Heart left ventricle (tissue), 16 donors: ENCODE results near the gene ZNF283. TPM values are rescaled to one million over a fixed set of nuclear protein-coding genes. Genes with fewer than 3 reads are reported as not detected.

Experiments used
- ATAC-seq, 4 donors: fragments of 200-7000 bp; cut with Tn5 transposase; one replicate each; pipeline ENCODE4 v1.9.1; 2020 to 2022; ENCODE audit warnings: moderate library complexity in 4 of 4, mild to moderate bottlenecking in 3 of 4, moderate number of reproducible peaks in 1 of 4
- DNase-seq, 5 donors: peaks; one replicate each; pipeline ENCODE4 v3.0.0-alpha.2; 2020
- H3K27ac ChIP-seq, 12 donors: fragments of 200-600 bp; sonication (generic) in 4 of 12; one replicate each; pipeline versions ENCODE4 v1.5.0 to v1.8.0; 2016 to 2022; ENCODE audit warnings: mild to moderate bottlenecking in 2 of 12
- H3K27me3 ChIP-seq, 9 donors: fragments of 200-600 bp; sonication (generic) in 2 of 9; one replicate each; pipeline versions ENCODE4 v1.5.1 to v1.8.0; 2016 to 2022; ENCODE audit warnings: mild to moderate bottlenecking in 3 of 9
- H3K36me3 ChIP-seq, 9 donors: fragments of 200-600 bp; sonication (generic) in 2 of 9; one replicate each; pipeline versions ENCODE4 v1.5.0 to v1.8.0; 2018 to 2022; ENCODE audit warnings: mild to moderate bottlenecking in 2 of 9
- H3K4me1 ChIP-seq, 12 donors: fragments of 200-600 bp; sonication (generic) in 4 of 12; one replicate each; pipeline versions ENCODE4 v1.5.0 to v1.8.0; 2016 to 2022; ENCODE audit warnings: mild to moderate bottlenecking in 3 of 12
- H3K4me3 ChIP-seq, 12 donors: fragments of 200-600 bp; sonication (generic) in 4 of 12; one replicate each; pipeline versions ENCODE4 v1.5.0 to v1.8.0; 2017 to 2022; ENCODE audit warnings: mild to moderate bottlenecking in 9 of 12, moderate library complexity in 4 of 12
- H3K9me3 ChIP-seq, 12 donors: fragments of 200-600 bp; sonication (generic) in 4 of 12; one replicate each; pipeline versions ENCODE4 v1.5.0 to v1.8.0; 2016 to 2022; ENCODE audit warnings: mild to moderate bottlenecking in 1 of 12
- POLR2A ChIP-seq, 2 donors: fragments of 450-650 bp; IDR thresholded peaks; one replicate each; pipeline ENCODE4 v1.6.1; 2017; ENCODE audit warnings: antibody characterized with exemption in 2 of 2, mild to moderate bottlenecking in 2 of 2, moderate library complexity in 2 of 2
- WGBS, 4 donors: extraction: QIAGEN DNeasy Blood & Tissue Kit in 2 of 4; methylation state at CpG; one replicate each; pipeline versions ENCODE4 v1.1.5 to v1.1.7; 2013 to 2018; 5-methylcytosine and 5-hydroxymethylcytosine counted together
- intact Hi-C, 10 donors: fragments of 100-400 bp; cut with DNase I; formaldehyde crosslinking; loops; one replicate each; pipeline versions ENCODE4 v1.11.1 to v1.14.2; 2022
- polyA plus RNA-seq, 2 donors: library from polyadenylated mRNA; stranded (reverse); fragments of 200-250 nt; gene quantifications; one replicate each; pipeline ENCODE4 v1.2.3, GENCODE V29; 2013
- total RNA-seq, 9 donors: library from RNA; depleted of rRNA in 2 of 9; stranded (reverse); fragments of >200 nt in 2 of 9; fragmentation: NEBNext Ultra II Directional in 3 of 9; extraction: Animal tissue kit (Norgen Biotek cat#: 25700) in 3 of 9; gene quantifications; one replicate each; pipeline versions ENCODE4 v1.1.0 to v1.2.4, GENCODE V29; 2016 to 2023
- TF ChIP-seq, protein P1 (sequence below), 12 donors: fragments of 200-600 bp; sonication (generic) in 4 of 12; IDR thresholded peaks; one replicate each; pipeline versions ENCODE4 v1.5.0 to v1.8.0; 2018 to 2022; ENCODE audit warnings: antibody characterized with exemption in 12 of 12, mild to moderate bottlenecking in 5 of 12
- donor health status: ischemic (EF 13 %, LVEDD 7.1; RV severe dilation, severe dysfunction).
- donor health status: healthy with polysubstance abuse.
- donor health status: DM: no; HTN: yes; CAD: no.
- donor health status: DM: no; HTN: no; CAD: no.
- donor health status: ischemic (EF 25% LVEDD 6.9; RV normal size, moderate dysfunction).
- donor health status: ischemic (EF 25% LVEDD 5.7; RV mildly dilated, moderate dysfunction).
- donor health status: healthy.
- donor health status: DM: yes; HTN: yes; CAD: no.
- donor health status: ischemic (EF 35%, LVEDD 5.7; RV mildly dilated, moderate dysfunction).
- donor health status: nonischemic (EF 11% LVEDD 7.7; RV severe dilation, severe dysfunction).
- donor health status: DM: yes; HTN: yes; CAD: no.
- donor health status: PGD.
- donor health status: ischemic (EF 29% LVEDD 5.4; RV normal size, mild dysfunction).
- donor health status: nonischemic (EF 23%, LVEDD 6.1; RV moderate dilation, normal function).

Gene ZNF283
- total and polyA plus RNA-seq, 11 donors = 4.6 to 13.4 (median 10.3) TPM

DNA sequence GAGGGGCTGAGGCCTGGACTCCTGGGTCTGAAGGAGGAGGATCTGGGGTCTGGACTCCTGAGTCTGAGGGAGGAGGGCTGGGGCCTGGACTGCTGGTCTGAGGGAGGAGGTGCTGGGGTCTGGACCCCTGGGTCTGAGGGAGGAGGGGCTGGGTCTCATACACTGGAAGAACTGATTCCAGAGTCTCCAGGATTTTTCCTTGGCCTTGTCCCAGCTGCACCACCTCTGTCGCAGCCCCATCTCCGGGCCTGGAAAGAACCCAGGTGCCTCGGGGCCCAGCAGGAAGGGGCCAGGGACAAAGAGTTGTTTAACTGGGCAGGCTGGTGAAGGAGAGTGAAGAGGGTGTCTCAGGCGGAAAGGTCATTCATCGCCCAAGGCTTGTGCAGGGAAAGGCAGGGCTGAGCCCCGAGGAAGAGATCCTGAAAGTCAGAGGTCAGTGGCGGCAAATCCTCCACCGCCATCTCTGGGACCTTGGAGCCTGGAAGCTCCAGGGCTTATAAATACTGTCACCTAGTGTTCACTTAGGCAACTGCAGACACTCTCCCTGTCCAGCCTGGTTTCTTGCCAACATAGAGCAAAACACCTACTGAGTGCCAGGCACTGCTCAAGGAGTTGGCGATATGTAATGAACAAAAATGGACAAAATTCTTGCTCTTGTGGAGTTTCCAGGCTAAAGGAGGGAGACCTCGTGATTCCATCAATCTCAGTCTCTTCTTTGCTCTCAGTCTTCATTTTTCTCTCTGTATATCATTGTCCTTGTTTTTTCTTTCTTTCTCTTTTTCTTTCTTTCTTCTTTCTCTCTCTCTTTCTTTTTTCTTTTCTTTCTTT, 41.9 kb upstream of the ZNF283 start:
- Histone ChIP-seq H3K4me1 (peaks cover 0 to 21% (median 2%) of the 10 kb centered on the region in 12 donors), H3K9me3 (no peaks in the 10 kb centered on the region), H3K36me3 (no peaks in the 10 kb centered on the region), H3K27me3 (peaks cover 0 to 22% (median 0%) of the 10 kb centered on the region in 9 donors), H3K4me3 (peak overlapping the region in 1 of 12 donors; percentile 15), H3K27ac (peak overlapping the region in 1 of 12 donors; percentile 58)
- peak in 4 of 5 donors; percentile 45 to 56 (median 51) for DNase-seq
- intact Hi-C loops = loop anchor here (1.0 to 10.0 kb wide), 7 partner anchors 38 to 340 kb away; partner anchors contain the start of genes PLAUR (in 1 of the 10) and ZNF575 (in 1 of the 10)
- ATAC-seq = peak; percentile 33 to 86 (median 81)
- 9 to 23% (median 16%) methylated on average over 10 of the region's 10 CpGs for WGBS, 4 donors
- TF ChIP-seq, protein P1, sequence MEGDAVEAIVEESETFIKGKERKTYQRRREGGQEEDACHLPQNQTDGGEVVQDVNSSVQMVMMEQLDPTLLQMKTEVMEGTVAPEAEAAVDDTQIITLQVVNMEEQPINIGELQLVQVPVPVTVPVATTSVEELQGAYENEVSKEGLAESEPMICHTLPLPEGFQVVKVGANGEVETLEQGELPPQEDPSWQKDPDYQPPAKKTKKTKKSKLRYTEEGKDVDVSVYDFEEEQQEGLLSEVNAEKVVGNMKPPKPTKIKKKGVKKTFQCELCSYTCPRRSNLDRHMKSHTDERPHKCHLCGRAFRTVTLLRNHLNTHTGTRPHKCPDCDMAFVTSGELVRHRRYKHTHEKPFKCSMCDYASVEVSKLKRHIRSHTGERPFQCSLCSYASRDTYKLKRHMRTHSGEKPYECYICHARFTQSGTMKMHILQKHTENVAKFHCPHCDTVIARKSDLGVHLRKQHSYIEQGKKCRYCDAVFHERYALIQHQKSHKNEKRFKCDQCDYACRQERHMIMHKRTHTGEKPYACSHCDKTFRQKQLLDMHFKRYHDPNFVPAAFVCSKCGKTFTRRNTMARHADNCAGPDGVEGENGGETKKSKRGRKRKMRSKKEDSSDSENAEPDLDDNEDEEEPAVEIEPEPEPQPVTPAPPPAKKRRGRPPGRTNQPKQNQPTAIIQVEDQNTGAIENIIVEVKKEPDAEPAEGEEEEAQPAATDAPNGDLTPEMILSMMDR (IDR thresholded peaks at IDR 0.05) = peak; percentile 91 to 99 (median 98)
- no peak for TF ChIP-seq POLR2A (IDR thresholded peaks at IDR 0.05)

DNA sequence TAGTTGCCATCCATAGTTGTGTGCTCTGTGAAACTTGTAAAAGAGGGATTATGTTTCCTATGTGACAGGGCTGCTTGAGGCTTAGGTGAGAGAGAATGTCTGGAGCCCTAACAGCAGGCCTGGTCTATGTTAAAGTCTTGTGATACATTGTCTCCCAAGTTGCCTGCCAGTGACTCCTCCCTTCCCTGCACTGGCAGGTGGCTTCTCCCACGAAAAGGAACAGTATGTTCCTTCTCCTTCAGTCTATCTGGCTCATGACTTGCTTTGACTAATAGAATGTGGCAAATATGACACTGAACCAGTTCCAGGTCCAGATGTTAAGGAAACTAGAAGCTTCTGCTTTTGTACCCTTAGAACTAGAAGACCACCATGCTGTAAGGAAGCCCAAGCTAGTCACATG, 40.5 kb upstream of the ZNF283 start:
- no peaks in the 10 kb centered on the region for H3K36me3 ChIP-seq
- peaks cover 0 to 11% (median 0%) of the 10 kb centered on the region in 9 donors for H3K27me3 ChIP-seq
- no peak overlapping the region for H3K27ac ChIP-seq
- no peak for ATAC-seq
- 24 to 58% (median 32%) methylated on average over 1 of the region's 1 CpG for WGBS, 4 donors
- no peak for DNase-seq
- H3K9me3 ChIP-seq = no peaks in the 10 kb centered on the region
- no peak overlapping the region for H3K4me3 ChIP-seq
- peaks cover 0 to 12% (median 2%) of the 10 kb centered on the region in 12 donors for H3K4me1 ChIP-seq
- TF ChIP-seq, protein P1 (IDR thresholded peaks at IDR 0.05) = no peak
- TF ChIP-seq POLR2A (IDR thresholded peaks at IDR 0.05) = no peak
- intact Hi-C loops = loop anchor here in 4 of 10 donors (10.0 kb wide), 4 partner anchors 112 to 342 kb away; partner anchors contain the start of genes PLAUR (in 1 of the 4) and ZNF575 (in 1 of the 4)

- Histone ChIP-seq H3K36me3 (no peaks in the 10 kb centered on the region), H3K4me1 (peaks cover 0 to 12% (median 2%) of the 10 kb centered on the region in 12 donors), H3K4me3 (no peak overlapping the region), H3K27ac (no peak overlapping the region), H3K27me3 (peaks cover 0 to 13% (median 0%) of the 10 kb centered on the region in 9 donors), H3K9me3 (no peaks in the 10 kb centered on the region)
- DNase-seq = no peak
- 7 to 9% (median 8%) methylated on average over 3 of the region's 3 CpGs for WGBS, 4 donors
- TF ChIP-seq POLR2A (IDR thresholded peaks at IDR 0.05) = no peak
- TF ChIP-seq, protein P1 (IDR thresholded peaks at IDR 0.05) = no peak
- ATAC-seq = no peak
- intact Hi-C loops = loop anchor here in 4 of 10 donors (10.0 kb wide), 4 partner anchors 114 to 344 kb away; partner anchors contain the start of genes PLAUR (in 1 of the 4) and ZNF575 (in 1 of the 4)
These were observed 38.1 kb upstream of the ZNF283 start for GRCh38 chr19:43789029-43789428.

DNA sequence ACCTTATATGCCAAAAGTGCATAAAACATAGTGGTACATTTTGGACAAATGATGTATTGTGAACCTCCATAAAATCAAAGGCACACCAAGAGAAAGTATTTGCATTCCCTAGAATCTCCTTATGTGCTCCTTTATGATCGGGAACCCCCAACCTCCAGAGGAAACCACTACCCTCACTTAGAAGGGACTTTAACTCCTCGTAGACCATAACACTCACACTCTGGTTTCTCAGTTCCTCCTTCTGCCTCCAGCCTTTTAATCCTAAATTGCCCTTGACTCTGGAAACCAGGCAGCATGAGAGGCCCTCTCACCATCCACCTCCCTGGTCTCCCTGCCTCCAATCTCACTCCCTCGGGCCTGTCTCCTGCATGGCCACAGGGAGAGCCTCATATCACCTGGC, 36.5 kb upstream of the ZNF283 start:
- ATAC-seq (no peak), DNase-seq (no peak)
- no peaks in the 10 kb centered on the region for H3K36me3 ChIP-seq
- intact Hi-C loops = no loop called here
- no peak overlapping the region for H3K4me3 ChIP-seq
- H3K27me3 ChIP-seq = peaks cover 0 to 26% (median 4%) of the 10 kb centered on the region in 9 donors
- 28 to 43% (median 35%) methylated on average over 3 of the region's 3 CpGs for WGBS, 4 donors
- peaks cover 0 to 2% (median 0%) of the 10 kb centered on the region in 12 donors for H3K9me3 ChIP-seq
- TF ChIP-seq, protein P1 (IDR thresholded peaks at IDR 0.05) = no peak
- no peak for TF ChIP-seq POLR2A (IDR thresholded peaks at IDR 0.05)
- no peak overlapping the region for H3K27ac ChIP-seq
- no peaks in the 10 kb centered on the region for H3K4me1 ChIP-seq
